Heart left ventricle (tissue), 13 donors: Measurements from ENCODE around the gene ZSCAN5A.

Experiments
- POLR2A ChIP-seq, 2 donors: fragments of 450-650 bp; IDR thresholded peaks; one replicate each; pipeline ENCODE4 v1.6.1; 2017; ENCODE audit warnings: antibody characterized with exemption in 2 of 2, mild to moderate bottlenecking in 2 of 2, moderate library complexity in 2 of 2
- TF ChIP-seq, protein P1 (sequence below), 12 donors: fragments of 200-600 bp; sonication (generic) in 4 of 12; IDR thresholded peaks; one replicate each; pipeline versions ENCODE4 v1.5.0 to v1.8.0; 2018 to 2022; ENCODE audit warnings: antibody characterized with exemption in 12 of 12, mild to moderate bottlenecking in 5 of 12
- donor health status: ischemic (EF 13 %, LVEDD 7.1; RV severe dilation, severe dysfunction).
- donor health status: DM: no; HTN: yes; CAD: no.
- donor health status: DM: no; HTN: no; CAD: no.
- donor health status: ischemic (EF 25% LVEDD 6.9; RV normal size, moderate dysfunction).
- donor health status: ischemic (EF 25% LVEDD 5.7; RV mildly dilated, moderate dysfunction).
- donor health status: ischemic (EF 35%, LVEDD 5.7; RV mildly dilated, moderate dysfunction).
- donor health status: nonischemic (EF 11% LVEDD 7.7; RV severe dilation, severe dysfunction).
- donor health status: DM: yes; HTN: yes; CAD: no.
- donor health status: PGD.
- donor health status: ischemic (EF 29% LVEDD 5.4; RV normal size, mild dysfunction).
- donor health status: nonischemic (EF 23%, LVEDD 6.1; RV moderate dilation, normal function).

DNA sequence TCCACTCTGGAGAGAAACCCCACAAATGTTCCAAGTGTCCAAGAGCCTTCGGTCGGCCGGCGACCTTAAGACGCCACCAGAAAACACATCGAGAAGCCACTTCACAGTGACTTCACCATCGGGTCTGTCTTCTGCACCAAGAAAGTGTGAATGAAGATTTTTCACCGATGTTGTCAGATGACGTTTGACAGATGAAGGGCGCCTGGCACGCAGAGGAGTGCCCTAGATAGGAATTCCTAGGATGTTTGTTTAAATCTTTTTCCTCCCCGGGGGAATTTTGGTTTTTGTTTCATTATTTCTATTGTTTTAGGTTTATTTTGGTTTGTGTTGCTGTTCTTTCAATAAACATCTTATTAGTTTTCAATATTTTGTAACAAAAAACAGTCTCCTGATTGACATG is 105.5 kb downstream of the ZSCAN5A start:
- TF ChIP-seq, protein P1, sequence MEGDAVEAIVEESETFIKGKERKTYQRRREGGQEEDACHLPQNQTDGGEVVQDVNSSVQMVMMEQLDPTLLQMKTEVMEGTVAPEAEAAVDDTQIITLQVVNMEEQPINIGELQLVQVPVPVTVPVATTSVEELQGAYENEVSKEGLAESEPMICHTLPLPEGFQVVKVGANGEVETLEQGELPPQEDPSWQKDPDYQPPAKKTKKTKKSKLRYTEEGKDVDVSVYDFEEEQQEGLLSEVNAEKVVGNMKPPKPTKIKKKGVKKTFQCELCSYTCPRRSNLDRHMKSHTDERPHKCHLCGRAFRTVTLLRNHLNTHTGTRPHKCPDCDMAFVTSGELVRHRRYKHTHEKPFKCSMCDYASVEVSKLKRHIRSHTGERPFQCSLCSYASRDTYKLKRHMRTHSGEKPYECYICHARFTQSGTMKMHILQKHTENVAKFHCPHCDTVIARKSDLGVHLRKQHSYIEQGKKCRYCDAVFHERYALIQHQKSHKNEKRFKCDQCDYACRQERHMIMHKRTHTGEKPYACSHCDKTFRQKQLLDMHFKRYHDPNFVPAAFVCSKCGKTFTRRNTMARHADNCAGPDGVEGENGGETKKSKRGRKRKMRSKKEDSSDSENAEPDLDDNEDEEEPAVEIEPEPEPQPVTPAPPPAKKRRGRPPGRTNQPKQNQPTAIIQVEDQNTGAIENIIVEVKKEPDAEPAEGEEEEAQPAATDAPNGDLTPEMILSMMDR (IDR thresholded peaks at IDR 0.05), result no peak
- TF ChIP-seq POLR2A (IDR thresholded peaks at IDR 0.05), result no peak
